Hematopoietic multipotent progenitor cell treated with erythropoietin and hydrocortisone succinate and interleukin-3 and kit ligand, for 17 days (in vitro differentiated cells): ENCODE measurements around the gene SMAD3.

Experiments
- DNase-seq: peaks from one replicate; pipeline ENCODE4 v3.0.0-alpha.2; 2015; ENCODE audit warnings: low spot score

SMAD3 gene

GRCh38 chr15:67127965-67128364 lies 62.6 kb downstream of the SMAD3 start:
- DNase-seq = no peak

- DNase-seq = no peak
Measured at GRCh38 chr15:67130166-67130565, 64.8 kb downstream of the SMAD3 start.

- DNase-seq = no peak
Measured at GRCh38 chr15:67130673-67131601, 65.5 kb downstream of the SMAD3 start.

GRCh38 chr15:67132276-67132675 lies 66.9 kb downstream of the SMAD3 start:
- DNase-seq = no peak

- DNase-seq = no peak
Measured at GRCh38 chr15:67133026-67133425, 67.6 kb downstream of the SMAD3 start.

- DNase-seq = no peak
Measured at GRCh38 chr15:67133738-67134066, 68.3 kb downstream of the SMAD3 start.

- DNase-seq = no peak
Measured at GRCh38 chr15:67134067-67134838, 68.9 kb downstream of the SMAD3 start.

GRCh38 chr15:67134871-67135492 lies 69.6 kb downstream of the SMAD3 start:
- DNase-seq = no peak

GRCh38 chr15:67135494-67135893 lies 70.1 kb downstream of the SMAD3 start:
- DNase-seq = no peak

GRCh38 chr15:67136802-67137201 lies 71.4 kb downstream of the SMAD3 start:
- no peak for DNase-seq

- no peak for DNase-seq
Measured at GRCh38 chr15:67137319-67137718, 71.9 kb downstream of the SMAD3 start.

- DNase-seq = no peak
Measured at GRCh38 chr15:67137951-67138848, 72.8 kb downstream of the SMAD3 start.

- no peak for DNase-seq
Measured at GRCh38 chr15:67138891-67139855, 73.8 kb downstream of the SMAD3 start.

GRCh38 chr15:67140078-67140833 lies 74.9 kb downstream of the SMAD3 start:
- no peak for DNase-seq

GRCh38 chr15:67142092-67142766 lies 76.8 kb downstream of the SMAD3 start:
- no peak for DNase-seq

GRCh38 chr15:67142767-67143100 lies 77.3 kb downstream of the SMAD3 start:
- DNase-seq = no peak

- no peak for DNase-seq
Measured at GRCh38 chr15:67143646-67144045, 78.2 kb downstream of the SMAD3 start.

- no peak for DNase-seq
Measured at GRCh38 chr15:67144609-67145311, 79.4 kb downstream of the SMAD3 start.

GRCh38 chr15:67145312-67145610 lies 79.9 kb downstream of the SMAD3 start:
- DNase-seq = no peak
